T-cell (primary cell): ENCODE results near the gene SFXN3. TPM values are rescaled to one million over a fixed set of nuclear protein-coding genes. Genes with fewer than 3 reads are reported as not detected.
A peak's percentile ranks its signal among the peaks of the same experiment; 100 is the strongest.

Source experiments
- ATAC-seq, 4 experiments: fragments of 200-7000 bp in 3 of 4; fragments of 150-1000 bp in 1 of 4; cut with Tn5 transposase; replicated peaks in 1 of 4; 1 replicate in 3 of 4; 2 replicates in 1 of 4; pipeline ENCODE4 v1.10.0; 2021; ENCODE audit warnings: moderate library complexity in 3 of 4, mild to moderate bottlenecking in 2 of 4, moderate number of reproducible peaks in 1 of 4
- CTCF ChIA-PET, 2 donors: fragments of 300-600 bp; sonication (Branson Sonifier 250); formaldehyde crosslinking; loops; one replicate each; lab custom pipeline; 2022; ENCODE audit warnings: antibody characterized with exemption in 2 of 2; lab: Charles Lee
- POLR2A ChIA-PET, 2 donors: fragments of 300-600 bp; sonication (Branson Sonifier 250); formaldehyde crosslinking; loops; one replicate each; lab custom pipeline; 2022; ENCODE audit warnings: antibody characterized with exemption in 2 of 2; lab: Charles Lee
- DNase-seq, 35 experiments: peaks; one replicate each; pipeline versions ENCODE4 v3.0.0 to v3.0.0-alpha.2; 2013 to 2023
- H3K27ac ChIP-seq: one replicate; pipeline ENCODE4 v1.5.1; 2013; ENCODE audit warnings: low read length
- H3K27me3 ChIP-seq, 2 experiments: replicated peaks in 1 of 2; 1 replicate in 1 of 2; 2 replicates in 1 of 2; pipeline versions ENCODE4 v1.6.1 to v1.7.0; 2013; ENCODE audit warnings: low read length in 1 of 2, mixed read lengths in 1 of 2; ENCODE audit not compliant: control insufficient read depth in 2 of 2, insufficient read depth in 2 of 2; ENCODE audit errors: extremely low read depth in 1 of 2
- H3K36me3 ChIP-seq, 2 donors: 1 replicate in 1 of 2; 2 replicates in 1 of 2; pipeline versions ENCODE4 v1.6.1 to v1.7.0; 2013; ENCODE audit warnings: low read length in 1 of 2; ENCODE audit not compliant: control insufficient read depth in 2 of 2, insufficient read depth in 1 of 2; ENCODE audit errors: extremely low read depth in 1 of 2
- H3K4me1 ChIP-seq, 2 experiments: 1 replicate in 1 of 2; 2 replicates in 1 of 2; pipeline versions ENCODE4 v1.6.1 to v1.7.0; 2013; ENCODE audit warnings: low read length in 2 of 2, mixed read lengths in 1 of 2; ENCODE audit not compliant: insufficient read depth in 2 of 2, control insufficient read depth in 1 of 2; ENCODE audit errors: extremely low read depth in 1 of 2
- H3K4me3 ChIP-seq, 2 donors: 1 replicate in 1 of 2; 2 replicates in 1 of 2; pipeline versions ENCODE4 v1.5.1 to v1.7.0; 2013; ENCODE audit warnings: mild to moderate bottlenecking in 2 of 2, low read length in 1 of 2, moderate library complexity in 1 of 2; ENCODE audit not compliant: control insufficient read depth in 1 of 2; ENCODE audit errors: extremely low read depth in 1 of 2
- H3K9me3 ChIP-seq: 2 replicates; pipeline ENCODE4 v1.7.0; 2013
- H3K27ac Mint-ChIP-seq, 2 donors: one replicate each; pipeline ENCODE4 v1.8.0; 2020 to 2021; ENCODE audit warnings: mild to moderate bottlenecking in 2 of 2, mixed read lengths in 2 of 2
- H3K27me3 Mint-ChIP-seq, 2 donors: one replicate each; pipeline ENCODE4 v1.8.0; 2021 to 2022; ENCODE audit warnings: mixed read lengths in 2 of 2
- H3K36me3 Mint-ChIP-seq: one replicate; pipeline ENCODE4 v1.8.0; 2021; ENCODE audit warnings: mixed read lengths
- H3K4me1 Mint-ChIP-seq, 3 donors: one replicate each; pipeline ENCODE4 v1.8.0; 2020 to 2022; ENCODE audit warnings: mixed read lengths in 3 of 3, mild to moderate bottlenecking in 1 of 3
- H3K4me3 Mint-ChIP-seq, 3 donors: one replicate each; pipeline ENCODE4 v1.8.0; 2020 to 2022; ENCODE audit warnings: mild to moderate bottlenecking in 3 of 3, mixed read lengths in 3 of 3, moderate library complexity in 3 of 3
- H3K9me3 Mint-ChIP-seq, 3 donors: one replicate each; pipeline ENCODE4 v1.8.0; 2020 to 2022; ENCODE audit warnings: mixed read lengths in 3 of 3
- WGBS: methylation state at CpG from one replicate; pipeline ENCODE4 v1.1.5; 2013; ENCODE audit warnings: missing lambda C conversion rate; ENCODE audit not compliant: insufficient coverage; 5-methylcytosine and 5-hydroxymethylcytosine counted together
- total RNA-seq, 35 experiments: library from RNA in 6 of 35; stranded (reverse) in 6 of 35; fragments of 120-200 nt in 1 of 35; gene quantifications; one replicate each; pipeline versions ENCODE4 v1.2.1 to v1.2.4 and lab custom pipeline; 2013 to 2026

SFXN3 gene
- total RNA-seq, 5 donors from 2014 or later (not counting 1 experiment from before 2014, with no cell fraction given), result 45.2 to 113 (median 91.0) TPM

- Histone ChIP-seq H3K27me3 (no peaks in the 10 kb centered on the region), H3K36me3 (peaks cover 0 to 9% of the 10 kb centered on the region in 2 donors), H3K4me3 (no peak overlapping the region), H3K9me3 (no peaks in the 10 kb centered on the region), H3K4me1 (peaks cover 0 to 7% of the 10 kb centered on the region in 2 experiments), H3K27ac (no peak overlapping the region)
- Mint-ChIP-seq H3K36me3 (peaks cover 6% of the 10 kb centered on the region), H3K27me3 (no peaks in the 10 kb centered on the region), H3K27ac (no peak overlapping the region), H3K9me3 (no peaks in the 10 kb centered on the region), H3K4me1 (peaks cover 7% of the 10 kb centered on the region in 3 donors), H3K4me3 (no peak overlapping the region)
- ATAC-seq, result no peak
- DNase-seq, result no peak
- ChIA-PET CTCF (interaction anchor here in 1 of 2 donors (0.6 kb wide), 1 partner anchor 16 kb away, joined by 3 read pairs; no protein-coding TSS in a partner anchor), POLR2A (no interaction called here)
- WGBS, result 78% methylated on average over 10 of the region's 13 CpGs
Measured at GRCh38 chr10:101007915-101008822, 22.9 kb upstream of the SFXN3 start.

GRCh38 chr10:101008823-101009423, 22.1 kb upstream of the SFXN3 start:
- peaks cover 10 to 11% (median 11%) of the 10 kb centered on the region in 3 donors for H3K4me1 Mint-ChIP-seq
- no peak overlapping the region for H3K27ac ChIP-seq

GRCh38 chr10:101010329-101010728, 20.7 kb upstream of the SFXN3 start:
- peaks cover 0 to 18% of the 10 kb centered on the region in 2 experiments for H3K4me1 ChIP-seq
- H3K36me3 Mint-ChIP-seq, result peaks cover 3% of the 10 kb centered on the region
- WGBS, result 94% methylated on average over 16 of the region's 22 CpGs

More at GRCh38 chr10:101008823-101009423, 22.1 kb upstream of the SFXN3 start:
- no peak for DNase-seq
- Histone ChIP-seq H3K27me3 (no peaks in the 10 kb centered on the region), H3K9me3 (no peaks in the 10 kb centered on the region), H3K36me3 (peaks cover 0 to 3% of the 10 kb centered on the region in 2 donors), H3K4me1 (peaks cover 0 to 11% of the 10 kb centered on the region in 2 experiments), H3K4me3 (no peak overlapping the region)
- CTCF ChIA-PET, result no interaction called here
- POLR2A ChIA-PET, result no interaction called here
- peaks cover 6% of the 10 kb centered on the region for H3K36me3 Mint-ChIP-seq
- no peaks in the 10 kb centered on the region for H3K27me3 Mint-ChIP-seq
- H3K27ac Mint-ChIP-seq, result no peak overlapping the region
- H3K4me3 Mint-ChIP-seq, result no peak overlapping the region
- WGBS, result 0% methylated on average over 1 of the region's 6 CpGs
- no peaks in the 10 kb centered on the region for H3K9me3 Mint-ChIP-seq
- no peak for ATAC-seq

GRCh38 chr10:101011517-101012423, 19.3 kb upstream of the SFXN3 start:
- ChIA-PET CTCF (interaction anchor here in 1 of 2 donors (1.1 kb wide), 1 partner anchor 18 kb away, joined by 3 read pairs; no protein-coding TSS in a partner anchor), POLR2A (interaction anchor here in 1 of 2 donors (0.6 kb wide), 1 partner anchor 1108 kb away, joined by 6 read pairs; no protein-coding TSS in a partner anchor)
- Histone ChIP-seq H3K36me3 (no peaks in the 10 kb centered on the region), H3K27me3 (peaks cover 0 to 27% of the 10 kb centered on the region in 2 experiments), H3K4me3 (no peak overlapping the region), H3K9me3 (no peaks in the 10 kb centered on the region), H3K4me1 (peaks cover 0 to 18% of the 10 kb centered on the region in 2 experiments), H3K27ac (no peak overlapping the region)
- no peak for DNase-seq
- H3K36me3 Mint-ChIP-seq, result no peaks in the 10 kb centered on the region
- no peaks in the 10 kb centered on the region for H3K9me3 Mint-ChIP-seq
- no peak overlapping the region for H3K4me3 Mint-ChIP-seq
- no peak overlapping the region for H3K27ac Mint-ChIP-seq
- 81% methylated on average over 10 of the region's 22 CpGs for WGBS
- peaks cover 10 to 20% (median 14%) of the 10 kb centered on the region in 3 donors for H3K4me1 Mint-ChIP-seq
- ATAC-seq, result no peak
- peaks cover 14 to 21% of the 10 kb centered on the region in 2 donors for H3K27me3 Mint-ChIP-seq

More at GRCh38 chr10:101010329-101010728, 20.7 kb upstream of the SFXN3 start:
- Mint-ChIP-seq H3K27me3 (peaks cover 3 to 9% of the 10 kb centered on the region in 2 donors), H3K4me1 (peaks cover 10 to 19% (median 14%) of the 10 kb centered on the region in 3 donors), H3K4me3 (no peak overlapping the region), H3K9me3 (no peaks in the 10 kb centered on the region), H3K27ac (no peak overlapping the region)
- Histone ChIP-seq H3K36me3 (peaks cover 0 to 3% of the 10 kb centered on the region in 2 donors), H3K4me3 (no peak overlapping the region), H3K27me3 (peaks cover 0 to 12% of the 10 kb centered on the region in 2 experiments), H3K27ac (no peak overlapping the region), H3K9me3 (no peaks in the 10 kb centered on the region)
- POLR2A ChIA-PET, result no interaction called here
- CTCF ChIA-PET, result no interaction called here
- DNase-seq (no peak), ATAC-seq (no peak)

GRCh38 chr10:101012525-101013364, 18.3 kb upstream of the SFXN3 start:
- peaks cover 0 to 18% of the 10 kb centered on the region in 2 experiments for H3K4me1 ChIP-seq
- Mint-ChIP-seq H3K4me3 (no peak overlapping the region), H3K4me1 (peaks cover 10 to 20% (median 14%) of the 10 kb centered on the region in 3 donors), H3K27ac (peak overlapping the region in 1 of 2 donors; percentile 7), H3K36me3 (no peaks in the 10 kb centered on the region), H3K9me3 (no peaks in the 10 kb centered on the region), H3K27me3 (peaks cover 23 to 31% of the 10 kb centered on the region in 2 donors)
- ChIA-PET CTCF (no interaction called here), POLR2A (no interaction called here)
- WGBS, result 31% methylated on average over 4 of the region's 14 CpGs
- H3K27me3 ChIP-seq, result peaks cover 0 to 36% of the 10 kb centered on the region in 2 experiments
- no peak overlapping the region for H3K27ac ChIP-seq
- H3K36me3 ChIP-seq, result no peaks in the 10 kb centered on the region
- peak; percentile 37 to 84 (median 62) for DNase-seq
- H3K9me3 ChIP-seq, result no peaks in the 10 kb centered on the region
- H3K4me3 ChIP-seq, result no peak overlapping the region
- peak; percentile 80 to 90 (median 85) for ATAC-seq
